ENCODE data around the gene EFHC1.

Gene EFHC1

DNA sequence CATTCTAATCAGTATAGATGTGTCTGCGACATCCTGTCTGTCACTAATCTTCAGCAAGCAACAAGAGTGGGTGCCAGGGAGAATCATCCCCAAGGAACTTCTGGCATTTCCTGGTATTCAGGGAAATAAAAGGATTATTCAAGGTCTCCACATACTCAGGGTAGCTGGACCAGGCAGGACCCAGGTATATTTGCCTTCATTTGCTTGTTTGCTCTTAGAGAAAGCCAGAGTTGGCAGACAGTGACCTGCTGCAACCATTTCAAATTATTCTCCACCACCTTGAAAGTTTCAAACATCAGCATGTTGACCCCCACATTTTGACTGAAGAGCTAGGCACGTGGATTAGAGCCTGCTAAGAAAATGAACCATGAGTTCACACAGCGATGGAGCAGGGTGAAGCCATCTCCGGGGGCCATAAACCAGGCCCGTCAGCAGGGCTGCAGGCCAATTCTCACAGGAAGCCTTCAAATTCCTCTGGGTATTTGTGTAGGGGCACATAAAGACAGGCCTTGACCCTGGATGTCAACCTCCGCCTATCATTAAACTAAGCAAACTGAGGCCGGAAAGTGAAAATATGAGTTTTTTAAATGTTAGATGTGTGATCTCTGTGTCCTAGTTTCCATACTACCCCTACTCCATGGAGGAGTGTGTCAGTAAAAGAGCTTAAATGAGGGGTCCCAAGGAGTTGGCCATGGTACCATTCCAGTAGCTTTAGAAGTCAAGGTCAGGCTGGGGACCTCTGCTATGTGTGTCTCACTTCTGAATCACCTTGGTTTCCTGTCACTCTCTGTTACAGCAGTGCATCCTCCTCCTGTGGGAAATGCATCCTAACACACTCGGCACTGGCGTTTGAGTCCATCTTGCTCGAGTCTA lies 123.8 kb downstream of the EFHC1 start:
- DNase-seq: no peak

DNA sequence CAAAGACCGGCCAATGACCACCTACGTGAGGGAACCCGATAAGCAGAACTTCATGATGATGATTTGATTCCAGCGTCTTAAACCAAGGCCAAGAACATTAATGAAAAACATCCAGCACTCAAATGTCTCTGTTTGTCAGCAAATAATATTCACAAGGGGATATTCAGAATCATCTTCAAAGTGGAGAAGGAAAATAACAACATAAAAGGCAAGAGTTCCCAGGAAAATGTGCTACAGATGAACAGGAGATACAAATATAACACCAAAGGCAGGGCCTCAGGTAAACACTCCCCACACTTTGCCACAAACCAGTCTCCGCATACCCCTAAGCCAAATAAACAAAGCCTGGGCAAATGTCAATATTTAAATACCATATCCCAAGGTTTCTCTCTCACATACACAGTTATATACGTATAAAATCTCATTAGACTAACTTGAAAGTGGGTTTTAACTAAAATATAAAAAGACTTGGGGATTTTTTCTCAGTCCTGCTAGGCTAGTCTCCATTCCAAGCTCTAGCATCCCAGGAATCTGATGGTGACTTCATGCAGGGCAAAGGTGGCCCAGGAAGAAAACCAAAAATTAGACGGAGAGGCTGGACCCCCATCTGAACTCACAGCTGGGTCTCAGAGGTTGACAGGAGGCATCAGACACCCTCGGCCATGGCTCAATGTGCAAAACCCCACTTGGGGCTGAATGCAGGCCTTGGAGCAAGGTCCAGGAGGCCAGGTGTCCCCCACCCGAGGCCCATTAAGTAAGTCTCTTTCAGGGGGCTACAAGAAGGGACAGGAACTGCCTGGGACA lies 124.7 kb downstream of the EFHC1 start:
- DNase-seq: no peak

DNA sequence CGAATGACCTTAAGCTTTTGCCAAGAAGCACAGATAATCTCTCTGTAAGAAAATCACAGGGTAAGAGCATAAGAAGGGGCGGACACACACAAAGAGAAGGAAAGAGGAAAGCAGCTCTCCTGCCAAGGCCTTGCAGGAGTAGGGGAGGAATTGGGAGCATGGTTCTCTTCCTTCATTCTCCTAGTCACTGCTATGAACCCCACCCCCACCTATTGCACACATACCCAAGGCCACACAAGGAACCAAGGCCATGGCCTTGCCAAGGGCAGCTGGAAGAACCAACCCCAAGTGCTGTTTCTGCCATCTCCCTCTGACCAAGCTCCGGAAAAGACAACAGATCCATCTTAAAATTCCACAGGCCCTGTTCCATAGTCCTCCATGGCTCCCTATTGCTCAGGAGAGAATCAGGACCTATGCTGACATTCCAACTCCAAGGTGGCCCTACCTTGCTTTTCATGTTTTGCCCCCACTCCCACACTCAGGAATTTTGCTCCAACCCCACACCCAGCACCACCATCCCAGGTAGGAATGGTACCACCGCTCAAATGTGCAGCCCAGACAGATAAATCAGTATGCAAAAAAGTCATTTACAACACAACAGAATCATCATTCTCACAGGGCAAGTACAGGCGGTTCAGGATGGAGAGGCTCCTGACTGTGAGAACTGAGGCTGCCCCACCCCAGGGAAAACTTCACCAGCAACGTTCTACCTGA lies 125.4 kb downstream of the EFHC1 start:
- no peak for DNase-seq

DNA sequence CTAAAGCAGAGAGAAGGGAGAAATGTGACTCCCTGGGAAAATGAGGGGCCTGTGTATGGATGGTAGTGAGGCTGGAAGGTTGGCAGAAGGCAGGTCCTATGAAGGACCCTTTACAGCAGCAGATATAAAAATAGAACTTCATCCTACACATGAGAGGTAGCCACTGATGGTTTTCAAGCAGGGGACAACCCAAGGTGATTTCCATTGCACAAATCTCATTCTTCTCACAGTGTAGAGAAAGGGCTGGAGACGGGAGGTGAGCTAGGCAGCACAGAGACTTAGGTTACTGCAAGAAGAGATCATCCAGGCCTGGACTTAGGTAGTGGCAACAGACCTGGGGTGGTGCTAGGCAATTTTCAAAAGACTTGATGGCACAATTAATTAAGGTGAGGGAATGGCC lies 126.0 kb downstream of the EFHC1 start:
- DNase-seq: no peak

DNA sequence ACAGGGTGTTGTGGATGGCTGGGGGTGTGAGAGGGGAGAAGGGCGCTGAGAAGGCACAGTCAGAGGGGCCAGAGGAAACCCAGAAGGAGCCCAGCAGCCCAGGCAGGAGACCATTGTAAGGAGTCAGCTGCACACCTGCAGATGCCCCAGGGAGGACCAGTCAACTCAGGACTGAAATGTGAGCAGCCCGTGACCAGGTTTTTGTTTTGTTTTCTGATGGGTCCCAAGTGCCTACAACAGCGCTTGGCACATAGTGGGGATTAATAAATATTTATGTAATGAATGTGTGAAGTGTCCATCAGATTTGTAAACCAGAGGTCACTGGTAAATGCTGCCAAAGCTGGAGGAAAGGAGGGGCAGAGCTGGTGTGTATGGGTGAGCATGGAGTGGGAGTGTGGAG lies 126.5 kb downstream of the EFHC1 start:
- no peak for DNase-seq

DNA sequence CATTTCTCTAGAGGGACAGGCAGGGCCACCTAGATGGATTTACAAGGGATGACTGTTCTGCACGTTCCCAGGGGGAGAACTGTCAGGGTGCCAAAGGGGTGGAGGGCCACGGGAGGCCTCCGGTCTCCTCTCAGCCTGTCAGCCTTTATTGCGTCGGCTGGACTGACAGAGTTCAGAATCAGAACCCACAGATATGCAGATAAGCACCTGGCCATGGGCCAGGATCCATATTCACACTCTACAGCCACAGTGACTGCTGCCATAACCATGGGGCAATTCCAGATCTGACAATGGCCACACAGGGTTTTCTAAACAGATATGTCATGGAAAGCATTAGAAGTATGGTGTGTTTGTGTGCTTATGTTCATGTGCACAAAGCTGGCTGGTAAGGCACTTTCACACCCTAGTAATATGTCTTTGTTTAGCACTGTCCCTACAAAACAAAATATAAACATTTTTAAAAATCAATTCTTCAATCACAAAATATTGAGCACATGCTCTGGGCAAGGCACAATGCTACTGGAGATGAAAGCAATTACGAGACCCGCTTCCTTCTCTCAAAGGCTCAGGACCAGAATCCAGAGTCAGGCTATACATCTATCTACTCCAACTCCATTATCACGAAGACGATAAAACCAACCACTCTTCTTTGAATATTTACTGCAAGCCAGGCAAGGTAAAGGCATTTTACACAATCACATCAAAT lies 127.7 kb downstream of the EFHC1 start:
- no peak for DNase-seq

DNA sequence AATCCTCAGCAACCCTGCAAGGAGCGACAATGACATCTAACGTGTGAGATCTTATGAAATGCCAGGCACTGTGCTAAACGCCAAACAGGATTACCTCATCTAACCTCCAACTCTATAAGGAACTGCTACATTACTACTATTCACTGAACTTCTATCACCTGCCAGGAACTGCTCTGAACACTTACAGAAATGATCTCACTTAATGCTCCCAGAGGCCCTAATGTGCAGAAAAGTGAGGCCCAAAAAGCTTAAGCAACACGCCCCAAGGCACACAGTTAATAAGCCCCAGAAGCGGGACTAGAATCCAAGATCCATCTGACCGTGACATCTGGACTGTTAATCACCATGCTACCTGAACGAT lies 128.2 kb downstream of the EFHC1 start:
- DNase-seq: no peak

DNA sequence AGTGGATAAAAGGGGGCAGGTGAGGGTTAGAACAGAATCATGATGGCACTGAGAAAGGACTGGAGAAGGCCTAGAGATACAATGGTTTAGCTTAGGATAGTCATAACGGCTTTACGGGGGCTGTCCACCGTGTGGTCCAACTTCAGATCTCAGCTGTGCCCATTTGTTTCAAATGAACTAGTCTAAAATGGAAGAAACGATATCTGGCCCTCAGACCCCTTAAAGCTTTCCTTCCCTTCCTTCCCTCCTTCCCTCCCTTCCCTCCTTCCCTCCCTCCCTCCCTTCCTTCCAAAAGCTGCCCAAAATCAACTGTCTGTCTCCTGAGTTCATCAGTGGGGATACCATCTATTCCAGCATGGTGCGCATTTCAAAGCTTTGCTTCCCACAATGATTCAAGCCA lies 128.9 kb downstream of the EFHC1 start:
- DNase-seq: no peak

DNA sequence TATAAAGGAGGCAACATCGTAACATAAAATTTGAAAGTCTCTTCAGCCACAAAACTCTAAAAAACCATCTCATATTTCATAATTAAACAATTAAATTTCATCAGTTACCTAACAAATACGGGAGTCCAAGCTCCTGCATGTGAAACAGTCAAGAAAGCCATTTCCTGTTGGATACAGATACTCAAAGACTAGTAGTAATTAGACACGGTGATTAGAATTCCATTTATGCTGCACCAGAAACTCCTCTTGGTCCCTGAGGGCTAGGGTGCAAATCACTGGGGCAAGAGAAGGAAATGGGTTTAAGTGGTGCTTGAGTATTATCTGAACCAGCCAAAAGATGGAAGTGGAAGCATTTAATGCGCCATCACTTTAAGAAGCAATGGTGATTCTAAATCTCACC lies 129.3 kb downstream of the EFHC1 start:
- DNase-seq: peak in 1 of 2 experiments; percentile 26

DNA sequence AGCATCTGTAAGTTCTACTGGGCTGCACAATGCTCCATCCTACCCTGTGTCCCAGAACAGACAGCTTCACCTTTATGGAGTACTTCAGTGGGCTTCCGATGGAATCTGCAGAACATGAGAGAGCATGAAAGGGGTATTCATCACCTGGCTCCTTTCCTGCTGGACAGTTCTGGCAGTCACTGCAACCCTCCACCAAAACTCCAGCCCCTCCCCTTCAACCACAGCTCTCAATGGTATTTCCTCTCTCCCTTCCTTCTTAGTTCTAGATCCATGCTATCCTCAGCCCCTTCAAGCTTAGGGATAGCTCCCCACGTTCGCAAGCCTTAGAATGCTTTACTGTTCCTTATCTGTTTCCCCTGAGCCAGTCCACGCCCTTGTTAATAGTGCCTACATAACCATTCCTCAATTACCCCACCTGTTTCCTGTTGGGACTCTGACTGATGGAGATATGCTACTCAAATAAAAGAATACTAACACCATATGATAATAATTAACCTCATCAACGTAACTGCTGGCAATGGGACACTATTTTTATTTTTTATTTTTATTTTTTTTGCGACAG lies 130.0 kb downstream of the EFHC1 start:
- DNase-seq: no peak

DNA sequence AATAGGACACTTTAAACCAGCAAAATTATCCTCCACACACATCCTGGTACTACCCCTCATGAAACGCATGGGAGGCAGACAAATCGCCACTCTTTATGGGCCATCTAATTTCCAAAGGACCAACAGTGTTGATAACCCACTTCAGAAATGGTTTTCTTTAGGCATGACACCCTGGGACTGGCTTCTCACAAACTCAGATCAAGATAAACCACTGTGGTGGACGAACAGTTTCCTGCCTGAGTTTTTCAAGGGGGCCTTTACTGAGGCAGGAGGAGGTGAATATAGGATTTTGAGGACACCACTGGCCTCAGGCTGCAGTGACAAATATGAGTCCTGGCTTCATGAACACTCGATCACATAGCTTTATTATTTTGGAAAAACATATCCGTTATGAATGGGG lies 130.7 kb downstream of the EFHC1 start:
- DNase-seq: no peak

DNA sequence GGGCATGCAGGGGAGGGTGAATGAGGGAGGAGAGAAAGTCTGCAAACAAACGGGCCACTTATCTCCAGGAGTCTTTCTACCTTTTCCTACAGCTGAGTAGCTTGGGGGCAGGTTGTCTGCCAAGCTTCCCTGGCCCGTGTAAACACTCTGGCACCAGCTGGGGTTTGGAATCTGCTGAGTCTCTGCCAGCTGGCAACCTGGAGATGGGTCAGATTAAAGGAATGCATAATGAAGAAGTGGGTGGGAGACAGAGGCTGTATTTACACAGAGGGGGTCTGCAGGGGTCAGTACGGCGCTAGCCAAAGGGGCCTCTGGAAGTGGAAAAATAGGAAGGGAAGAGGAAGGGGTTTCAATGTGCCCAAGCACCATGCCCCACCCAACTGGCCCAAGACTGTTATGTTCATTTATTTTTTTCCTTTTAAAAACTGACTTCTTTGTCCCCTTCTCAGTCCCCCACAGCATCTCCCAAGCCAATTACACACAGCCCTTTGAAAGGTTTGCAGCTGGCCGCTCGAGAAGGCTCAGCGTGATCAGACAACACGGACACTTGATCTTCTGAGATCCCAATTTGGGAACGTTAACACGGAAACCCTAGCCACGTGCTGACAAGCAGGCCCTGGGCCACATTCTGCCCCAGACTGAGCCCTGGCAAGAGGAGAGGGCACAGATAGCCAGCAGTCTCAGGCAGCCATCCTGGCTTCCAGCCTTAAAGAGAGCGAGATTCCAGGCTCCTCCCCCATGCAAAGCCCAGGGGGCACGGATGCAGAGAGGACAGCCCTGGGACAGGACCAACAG lies 131.5 kb downstream of the EFHC1 start:
- peak; percentile 16 to 55 for DNase-seq

DNA sequence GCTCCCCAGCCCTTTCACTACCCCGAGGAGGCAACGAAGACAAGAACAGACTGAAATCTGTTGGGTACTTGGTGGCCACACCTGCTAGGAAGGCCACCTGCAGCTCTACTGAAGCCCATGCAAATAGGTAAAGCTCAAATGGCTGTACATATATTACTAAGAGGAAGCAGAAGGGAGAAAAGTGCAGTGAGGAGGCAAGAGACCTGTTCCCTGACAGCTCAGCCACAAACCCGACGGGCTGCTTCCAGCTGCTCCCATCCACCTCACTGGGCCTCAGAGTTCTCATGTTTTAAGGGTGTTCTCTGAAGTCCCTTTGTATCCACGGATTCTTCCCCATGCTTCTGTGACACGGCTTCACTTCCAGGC lies 132.1 kb downstream of the EFHC1 start:
- DNase-seq: peak in 1 of 2 experiments; percentile 2

DNA sequence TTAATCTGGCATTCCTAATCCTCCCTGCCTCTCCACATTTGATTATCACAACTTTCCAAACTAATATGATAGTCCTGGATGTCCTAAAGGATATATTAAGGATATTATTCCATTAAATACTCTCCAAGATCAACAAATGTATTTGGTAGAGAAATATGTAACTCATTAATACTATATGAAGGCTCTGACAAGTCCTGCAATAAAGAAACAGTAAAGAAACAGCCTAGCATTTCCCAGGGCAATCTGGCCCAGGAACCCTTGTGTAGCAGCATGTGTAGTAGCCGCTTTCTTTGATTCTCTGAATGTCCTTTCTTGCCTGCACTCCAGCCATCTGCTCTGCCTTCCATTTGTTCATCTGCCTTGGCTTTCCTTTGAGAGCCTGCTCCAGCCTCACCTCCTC lies 133.0 kb downstream of the EFHC1 start:
- DNase-seq: no peak

DNA sequence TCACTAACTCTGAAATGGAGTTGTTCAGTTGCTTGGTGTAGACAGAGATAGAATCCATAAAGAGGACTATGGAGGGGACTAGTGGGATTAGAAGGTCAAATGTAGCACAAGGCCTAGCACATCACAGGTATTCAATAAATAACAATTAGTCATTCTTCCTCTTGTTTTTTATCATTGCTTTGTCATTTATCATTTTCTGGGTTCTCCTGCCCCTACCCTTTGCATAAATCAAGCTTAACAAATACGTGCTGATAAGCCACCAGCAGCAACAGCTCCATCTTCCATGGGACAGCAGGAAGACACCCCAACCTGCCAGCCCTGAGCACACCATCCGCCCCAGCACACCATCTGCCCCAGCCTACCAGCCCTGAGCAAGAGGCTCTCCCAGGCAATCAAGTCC lies 133.6 kb downstream of the EFHC1 start:
- DNase-seq: no peak

DNA sequence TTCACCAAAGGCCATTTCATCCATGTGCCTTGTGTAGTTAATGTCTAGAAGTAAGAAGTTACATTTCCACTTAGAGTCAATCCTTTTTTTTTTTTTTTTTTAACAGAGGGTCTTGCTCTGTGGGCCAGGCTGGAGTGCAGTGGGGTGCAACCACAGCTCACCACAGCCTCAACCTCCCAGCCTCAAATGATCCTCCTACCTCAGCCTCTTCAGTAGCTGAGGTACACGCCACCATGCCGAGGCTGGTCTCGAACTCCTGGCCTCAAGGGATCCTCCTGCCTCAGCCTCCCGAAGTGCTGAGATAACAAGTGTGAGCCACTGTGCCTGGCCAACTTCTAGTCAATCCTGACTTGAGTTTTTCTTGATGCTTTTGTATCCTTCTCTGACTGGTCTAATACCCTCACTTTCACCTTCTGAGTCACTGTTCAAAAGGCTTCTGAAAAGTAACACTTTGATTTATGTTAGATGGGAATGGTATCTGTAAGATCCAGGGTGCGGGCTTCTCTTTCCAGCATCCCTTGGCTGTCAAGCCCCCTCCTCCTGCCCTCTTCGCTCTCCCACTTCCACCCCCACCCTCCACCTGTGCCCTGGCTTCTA lies 134.6 kb downstream of the EFHC1 start:
- no peak for DNase-seq

DNA sequence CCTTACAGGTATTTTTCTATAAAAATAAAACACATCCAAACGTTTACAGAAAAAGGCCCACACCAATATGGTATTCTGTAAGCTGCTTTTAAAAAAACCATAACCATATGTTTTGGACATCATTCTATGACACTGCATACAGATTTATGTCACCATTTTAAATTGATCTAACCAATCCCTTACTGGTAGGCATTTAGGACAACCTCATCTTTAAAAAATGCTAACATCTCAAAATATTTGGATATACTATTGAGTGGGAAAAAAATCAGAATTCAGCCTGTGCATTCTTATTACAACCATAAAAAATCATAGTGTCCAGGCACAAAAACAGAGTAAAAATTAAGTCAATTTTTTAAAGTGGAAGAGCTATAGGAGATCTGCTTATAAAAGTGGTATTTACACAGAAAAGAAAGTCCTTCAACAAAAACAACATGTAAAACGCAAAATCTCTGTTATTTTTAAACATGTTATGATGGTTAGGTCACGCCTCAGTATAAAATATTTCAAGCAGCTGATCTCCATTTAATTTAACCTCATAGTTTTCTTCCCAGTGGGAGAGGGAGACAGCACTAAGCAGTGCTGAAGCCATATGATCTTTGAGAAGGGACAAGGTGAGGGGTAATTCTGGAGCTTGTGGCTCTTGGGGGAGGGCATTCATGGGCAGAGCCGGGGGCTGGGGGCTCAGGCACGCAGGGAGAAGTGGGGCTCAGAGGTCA lies 135.5 kb downstream of the EFHC1 start:
- no peak for DNase-seq

DNA sequence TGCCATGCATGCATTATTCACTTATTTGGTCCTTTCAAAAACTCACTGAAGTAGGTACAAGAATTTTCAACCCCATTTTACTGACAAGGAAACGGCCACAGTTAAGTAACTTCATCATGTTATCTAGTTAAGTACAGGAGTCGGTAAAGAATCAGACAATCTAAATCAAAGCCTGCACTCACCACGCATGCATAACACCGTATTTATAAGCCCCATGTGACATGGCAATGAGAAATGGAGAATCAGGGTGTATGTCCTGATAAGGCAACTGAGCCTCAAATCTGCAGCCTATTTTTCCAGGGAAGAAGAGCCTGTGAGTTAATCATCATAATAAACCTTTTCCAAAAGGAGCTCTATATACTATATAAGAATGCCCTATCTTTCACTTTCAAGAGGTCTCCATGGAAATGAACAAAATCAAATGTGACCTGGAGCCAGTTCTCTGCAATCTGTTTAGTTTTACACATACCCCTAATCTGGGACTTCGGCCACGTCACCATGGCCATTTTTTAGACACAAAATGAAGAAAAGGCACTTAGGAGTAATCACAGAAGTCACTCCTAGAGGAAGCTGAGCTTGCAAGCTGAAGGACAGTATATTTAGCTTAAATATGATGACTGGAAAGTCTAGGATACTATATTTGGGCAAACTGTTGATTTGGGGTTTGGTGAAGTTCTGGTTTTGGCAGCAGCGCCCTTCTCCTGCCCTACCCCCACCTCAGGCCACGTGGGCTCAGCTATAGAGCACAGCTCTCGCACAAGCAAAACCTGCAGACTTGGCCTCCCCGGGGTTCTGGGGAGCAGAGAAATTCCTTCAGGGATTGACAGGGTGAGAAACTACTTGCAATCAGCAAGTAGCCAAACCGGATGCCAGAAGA lies 137.5 kb downstream of the EFHC1 start:
- DNase-seq: no peak

DNA sequence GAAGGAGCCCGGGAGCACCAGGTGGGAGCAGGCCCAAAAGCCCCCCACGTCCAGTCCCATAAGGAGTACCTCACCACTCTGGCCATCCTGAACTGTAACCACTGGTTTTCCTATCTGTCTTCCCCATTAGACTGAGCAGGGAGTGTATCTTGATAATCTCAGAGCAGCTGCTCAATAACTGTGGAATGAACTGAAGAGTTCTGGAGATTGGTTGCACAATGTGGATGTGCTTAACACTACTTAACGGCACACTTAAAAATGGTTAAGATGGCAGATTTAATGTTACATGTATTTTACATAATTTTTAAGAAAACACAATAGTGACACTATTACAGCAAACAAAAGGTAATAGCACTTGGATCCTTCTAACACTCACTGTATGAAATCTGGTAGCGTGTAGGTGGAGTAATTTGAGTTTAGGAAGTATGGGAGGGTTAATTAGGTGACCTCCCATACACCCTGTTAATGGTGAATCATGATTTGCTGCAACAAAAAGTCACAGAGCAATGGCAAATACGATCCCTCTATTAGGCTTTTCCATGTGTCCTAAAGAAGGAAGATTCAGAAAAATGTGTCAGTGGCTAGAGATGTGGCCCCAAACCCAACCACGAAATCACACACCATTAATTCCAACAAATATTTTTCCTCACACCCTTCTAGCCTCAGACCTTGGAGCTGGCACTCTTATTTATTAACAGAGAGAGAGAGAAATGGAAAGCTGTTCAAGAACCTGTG lies 138.3 kb downstream of the EFHC1 start:
- DNase-seq: no peak
